GM21576 (cell line): Measurements from ENCODE around the gene STPG3.
A peak's percentile ranks its signal among the peaks of the same experiment; 100 is the strongest.
"Not testable (repeated sequence)": the region's sequence is repeated elsewhere in the genome, so short reads cannot be mapped to it uniquely, and the experiment has no call there.

Experiments
- ATAC-seq: cut with Tn5 transposase; IDR thresholded peaks from one replicate; pipeline ENCODE4 v1.9.1; 2021; ENCODE audit warnings: mild to moderate bottlenecking, moderate library complexity; ENCODE audit not compliant: unreplicated experiment

The STPG3 gene

DNA sequence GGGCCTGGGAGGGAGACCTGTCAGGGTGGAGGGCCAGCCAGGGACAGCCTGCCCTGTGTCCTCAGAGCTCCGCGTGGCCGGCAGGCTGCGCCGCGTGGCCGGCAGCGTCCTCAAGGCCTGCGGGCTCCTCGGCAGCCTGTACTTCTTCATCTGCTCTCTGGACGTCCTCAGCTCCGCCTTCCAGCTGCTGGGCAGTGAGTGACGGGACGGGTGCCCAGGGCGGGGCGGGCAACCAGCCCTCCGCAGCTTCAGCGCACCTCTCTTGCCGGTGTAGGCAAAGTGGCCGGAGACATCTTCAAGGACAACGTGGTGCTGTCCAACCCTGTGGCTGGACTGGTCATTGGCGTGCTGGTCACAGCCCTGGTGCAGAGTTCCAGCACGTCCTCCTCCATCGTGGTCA is 18.6 kb upstream of the STPG3 start:
- ATAC-seq = no peak

DNA sequence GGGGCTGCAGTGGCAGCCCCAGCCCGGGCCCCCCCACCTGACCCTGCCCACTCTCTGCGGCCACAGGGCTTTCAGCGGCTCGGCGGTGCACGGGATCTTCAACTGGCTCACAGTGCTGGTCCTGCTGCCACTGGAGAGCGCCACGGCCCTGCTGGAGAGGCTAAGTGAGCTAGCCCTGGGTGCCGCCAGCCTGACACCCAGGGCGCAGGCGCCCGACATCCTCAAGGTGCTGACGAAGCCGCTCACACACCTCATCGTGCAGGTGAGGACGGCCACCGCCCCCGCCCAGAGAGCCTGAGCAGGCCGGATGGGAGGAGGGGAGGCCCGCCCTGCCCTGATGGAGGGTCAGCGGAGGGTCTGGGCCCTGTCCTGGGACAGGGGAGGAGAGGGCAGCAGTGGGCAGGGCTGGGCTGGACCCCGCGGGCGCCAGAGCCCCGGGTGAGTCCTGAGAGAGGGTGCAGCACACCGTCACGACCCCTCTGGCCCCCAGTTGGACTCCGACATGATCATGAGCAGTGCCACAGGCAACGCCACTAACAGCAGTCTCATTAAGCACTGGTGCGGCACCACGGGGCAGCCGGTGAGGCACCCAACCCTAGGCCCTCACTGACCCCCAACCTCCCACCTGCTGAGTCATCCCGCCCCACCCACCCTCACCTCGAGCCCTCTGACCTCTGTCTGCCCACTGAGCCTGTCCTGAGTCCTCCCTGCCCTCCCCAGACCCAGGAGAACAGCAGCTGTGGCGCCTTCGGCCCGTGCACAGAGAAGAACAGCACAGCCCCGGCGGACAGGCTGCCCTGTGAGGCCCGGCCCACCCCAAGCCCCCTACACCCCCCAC is 17.7 kb upstream of the STPG3 start:
- no peak for ATAC-seq

DNA sequence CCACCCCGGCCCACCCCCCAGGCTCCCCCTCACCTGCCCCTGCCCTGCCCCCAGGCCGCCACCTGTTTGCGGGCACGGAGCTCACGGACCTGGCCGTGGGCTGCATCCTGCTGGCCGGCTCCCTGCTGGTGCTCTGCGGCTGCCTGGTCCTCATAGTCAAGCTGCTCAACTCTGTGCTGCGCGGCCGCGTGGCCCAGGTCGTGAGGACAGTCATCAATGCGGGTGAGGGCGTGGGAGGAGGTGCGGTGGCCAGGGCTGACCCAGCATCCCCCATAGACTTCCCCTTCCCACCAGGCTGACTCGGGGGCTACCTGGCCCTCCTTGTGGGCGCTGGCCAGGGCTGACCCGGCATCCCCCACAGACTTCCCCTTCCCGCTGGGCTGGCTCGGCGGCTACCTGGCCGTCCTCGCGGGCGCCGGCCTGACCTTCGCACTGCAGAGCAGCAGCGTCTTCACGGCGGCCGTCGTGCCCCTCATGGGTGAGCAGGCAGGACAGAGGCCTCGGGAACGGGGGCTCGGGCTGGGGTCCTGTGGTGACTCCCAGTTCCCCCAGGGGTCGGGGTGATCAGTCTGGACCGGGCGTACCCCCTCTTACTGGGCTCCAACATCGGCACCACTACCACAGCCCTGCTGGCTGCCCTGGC is 16.9 kb upstream of the STPG3 start:
- ATAC-seq = no peak

DNA sequence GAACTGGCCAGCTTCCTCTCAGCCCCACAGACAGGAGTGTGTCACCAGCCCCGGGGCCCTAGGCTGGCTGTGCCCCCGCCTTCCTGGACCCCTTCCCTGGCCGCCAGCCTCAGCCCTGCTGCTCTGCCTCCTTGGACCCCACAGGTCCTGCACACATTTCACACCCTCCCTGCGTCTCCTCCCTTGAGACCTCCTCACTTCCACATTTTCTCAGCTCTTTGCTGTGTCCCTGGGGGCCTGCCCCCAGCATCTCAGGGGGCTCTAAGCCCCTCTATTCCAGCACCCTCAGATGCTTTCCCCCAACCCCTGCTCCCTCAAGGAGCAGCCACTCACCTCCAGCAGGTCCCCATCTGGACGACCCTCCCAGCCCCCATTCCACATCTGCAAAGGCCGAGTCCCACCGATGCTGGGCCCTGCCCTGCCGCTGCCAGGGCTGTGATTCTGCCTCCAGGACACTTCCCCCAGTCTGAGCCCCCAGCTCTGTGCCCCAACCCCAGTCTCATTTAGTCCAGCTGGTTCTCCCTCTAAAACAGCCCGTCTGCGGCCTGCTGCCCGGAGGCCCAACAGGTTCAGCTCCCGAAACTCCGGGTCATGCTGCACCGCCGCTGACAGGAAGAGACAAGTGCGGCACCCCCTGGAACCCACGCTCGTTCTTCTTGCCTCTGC is 16.2 kb upstream of the STPG3 start:
- ATAC-seq = no peak

DNA sequence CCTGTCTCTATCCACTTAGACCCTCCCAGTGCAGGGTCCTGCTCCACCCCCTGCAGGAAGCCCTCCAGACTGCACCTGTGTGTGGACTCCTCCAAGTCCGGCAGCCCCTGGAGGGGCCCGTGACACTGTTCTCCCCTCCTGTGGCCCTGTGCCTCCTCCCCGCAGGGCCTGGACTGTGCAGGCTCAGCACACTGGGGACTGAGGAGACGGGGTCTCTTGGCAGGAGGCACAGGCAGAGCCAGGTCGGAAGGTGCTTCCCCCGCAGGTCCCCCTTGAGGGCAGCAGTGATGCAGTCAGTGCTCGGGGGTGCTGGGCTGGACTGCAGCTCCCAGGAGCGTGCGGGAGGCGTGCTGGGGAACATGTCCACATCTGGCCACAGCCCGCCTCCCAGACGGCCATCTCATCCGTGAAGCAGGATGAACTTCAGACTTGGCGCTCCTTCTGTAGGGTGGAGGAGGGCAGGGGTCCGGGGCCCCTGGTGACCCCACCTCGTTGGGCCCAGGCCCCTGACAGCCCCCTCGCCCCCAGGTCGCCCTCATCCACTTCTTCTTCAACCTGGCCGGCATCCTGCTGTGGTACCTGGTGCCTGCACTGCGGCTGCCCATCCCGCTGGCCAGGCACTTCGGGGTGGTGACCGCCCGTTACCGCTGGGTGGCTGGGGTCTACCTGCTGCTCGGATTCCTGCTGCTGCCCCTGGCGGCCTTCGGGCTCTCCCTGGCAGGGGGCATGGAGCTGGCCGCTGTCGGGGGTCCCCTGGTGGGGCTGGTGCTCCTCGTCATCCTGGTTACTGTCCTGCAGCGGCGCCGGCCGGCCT is 15.5 kb upstream of the STPG3 start:
- ATAC-seq = no peak

DNA sequence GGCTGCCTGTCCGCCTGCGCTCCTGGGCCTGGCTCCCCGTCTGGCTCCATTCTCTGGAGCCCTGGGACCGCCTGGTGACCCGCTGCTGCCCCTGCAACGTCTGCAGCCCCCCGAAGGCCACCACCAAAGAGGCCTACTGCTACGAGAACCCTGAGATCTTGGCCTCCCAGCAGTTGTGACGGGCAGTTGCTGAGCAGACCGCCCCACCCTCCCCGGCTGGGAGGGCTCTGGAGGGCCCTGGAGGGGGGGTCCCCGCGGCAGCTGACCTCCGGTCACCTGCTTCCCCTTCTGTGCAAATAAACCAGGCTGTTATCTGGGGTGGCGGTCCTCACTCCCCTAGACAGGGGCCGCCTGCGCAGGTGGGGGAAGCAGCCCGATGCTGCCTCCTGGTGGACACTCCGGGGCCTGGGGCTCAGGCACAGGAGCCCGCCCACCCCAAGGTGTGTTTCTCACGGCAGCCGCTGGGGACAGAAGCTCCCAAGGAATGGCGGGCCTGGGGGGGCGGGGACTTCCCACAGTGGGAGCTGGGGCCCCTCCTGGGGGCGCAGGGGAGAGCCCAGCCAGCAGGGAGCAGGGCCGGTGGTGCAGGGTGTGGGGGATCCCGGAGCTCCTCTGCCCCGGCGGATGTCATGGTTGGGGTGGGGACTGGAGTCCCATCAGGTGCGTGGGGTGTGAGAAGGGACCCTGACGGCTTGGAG is 14.7 kb upstream of the STPG3 start:
- peak; percentile 24 for ATAC-seq

DNA sequence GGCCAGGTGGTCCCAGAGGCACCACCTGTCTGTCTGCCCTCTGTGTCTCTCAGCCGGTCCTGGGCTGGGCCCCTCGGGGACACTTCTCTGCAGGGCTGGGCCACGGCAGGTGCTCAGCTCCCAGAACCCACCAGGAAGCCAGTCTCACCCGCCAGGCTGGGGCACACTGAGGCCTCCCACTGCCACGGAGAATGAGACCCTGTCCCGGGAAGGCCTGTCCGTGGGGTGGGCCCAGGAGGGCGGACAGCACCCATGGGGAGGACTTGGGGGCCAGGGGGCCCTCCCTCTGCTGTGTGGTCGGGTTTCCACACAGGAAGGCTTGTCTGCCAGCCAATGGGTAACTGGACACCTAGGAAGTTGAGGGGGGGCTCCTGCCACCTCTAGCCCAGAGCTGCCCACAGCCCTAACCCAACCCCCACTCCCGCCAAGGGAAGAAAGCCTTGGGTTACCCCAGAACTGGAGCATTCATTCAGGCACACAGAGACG is 14.1 kb upstream of the STPG3 start:
- no peak for ATAC-seq

DNA sequence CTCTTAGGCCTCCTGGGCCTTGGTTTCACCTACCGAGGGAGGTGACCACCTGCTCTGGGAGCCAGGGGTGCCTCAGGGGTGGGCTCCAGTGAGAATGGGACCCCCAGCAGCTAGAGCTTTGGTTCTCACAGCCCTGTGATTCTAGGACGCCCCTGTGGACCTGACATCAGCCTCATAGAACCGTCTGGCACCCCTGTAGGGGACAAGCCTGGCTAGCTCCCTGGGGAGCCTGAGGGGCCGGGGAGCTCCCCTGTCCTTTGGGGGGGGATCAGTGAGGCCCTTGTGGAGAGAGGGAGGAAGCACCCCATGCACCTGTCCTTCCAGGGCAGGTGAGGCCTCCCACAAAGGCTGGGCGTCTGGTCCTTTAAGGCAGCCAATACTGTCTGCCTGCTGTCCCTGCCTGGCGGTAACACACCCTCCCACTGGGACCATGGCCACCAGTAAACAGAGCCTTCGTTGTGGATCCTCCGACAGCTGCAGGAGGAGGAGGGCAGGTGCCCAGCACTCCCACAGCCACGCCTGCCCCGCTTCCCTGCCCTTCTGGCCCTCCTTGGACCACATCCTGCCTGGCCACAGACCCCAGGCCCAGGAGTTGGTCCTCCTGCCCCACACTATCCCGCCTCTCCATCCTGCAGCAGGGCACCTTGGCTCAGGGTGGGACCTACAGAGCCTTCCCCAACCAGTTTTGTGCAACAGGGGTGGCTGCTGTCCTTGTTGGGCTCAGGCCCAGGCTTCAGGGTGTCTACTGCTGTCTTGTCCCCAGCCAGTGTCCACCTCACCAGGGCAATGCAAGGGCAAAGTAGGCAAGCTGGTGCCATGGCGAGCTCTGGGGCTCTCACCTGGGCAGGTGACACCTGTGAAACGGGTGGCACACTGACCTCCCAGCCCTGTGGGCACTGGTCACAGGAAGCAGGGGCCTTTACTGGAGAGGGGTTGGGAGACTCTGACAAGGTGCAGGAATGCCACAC is 13.0 kb upstream of the STPG3 start:
- ATAC-seq = no peak

DNA sequence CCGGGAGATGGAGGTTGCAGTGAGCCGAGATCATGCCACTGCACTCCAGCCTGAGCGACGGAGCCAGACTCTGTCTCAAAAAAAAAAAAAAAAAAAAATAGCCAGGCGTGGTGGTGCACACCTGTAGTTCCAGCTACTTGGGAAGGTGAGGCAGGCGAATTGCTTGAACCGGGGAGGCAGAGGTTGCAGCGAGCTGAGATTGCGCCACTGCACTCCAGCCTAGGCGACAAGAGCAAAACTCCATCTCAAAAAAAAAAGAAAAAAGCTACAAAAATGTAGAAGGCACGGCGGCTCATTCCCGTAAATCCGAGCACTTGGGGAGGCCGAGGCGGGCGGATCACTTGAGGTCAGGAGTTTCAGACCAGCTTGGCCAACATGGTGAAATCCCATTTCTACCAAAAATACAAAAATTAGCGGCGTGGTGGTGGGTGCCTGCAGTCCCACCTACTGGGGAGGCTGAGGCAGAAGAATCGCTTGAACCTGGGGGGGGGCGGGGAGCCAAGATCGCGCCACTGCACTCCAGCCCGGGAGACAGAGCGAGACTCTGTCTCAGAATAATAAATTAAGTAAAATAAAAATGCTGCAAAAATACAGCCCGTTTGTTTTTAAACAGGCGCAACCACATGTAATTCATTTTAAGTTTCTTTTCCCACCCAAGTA is 11.4 kb upstream of the STPG3 start:
- ATAC-seq = not testable (repeated sequence)

DNA sequence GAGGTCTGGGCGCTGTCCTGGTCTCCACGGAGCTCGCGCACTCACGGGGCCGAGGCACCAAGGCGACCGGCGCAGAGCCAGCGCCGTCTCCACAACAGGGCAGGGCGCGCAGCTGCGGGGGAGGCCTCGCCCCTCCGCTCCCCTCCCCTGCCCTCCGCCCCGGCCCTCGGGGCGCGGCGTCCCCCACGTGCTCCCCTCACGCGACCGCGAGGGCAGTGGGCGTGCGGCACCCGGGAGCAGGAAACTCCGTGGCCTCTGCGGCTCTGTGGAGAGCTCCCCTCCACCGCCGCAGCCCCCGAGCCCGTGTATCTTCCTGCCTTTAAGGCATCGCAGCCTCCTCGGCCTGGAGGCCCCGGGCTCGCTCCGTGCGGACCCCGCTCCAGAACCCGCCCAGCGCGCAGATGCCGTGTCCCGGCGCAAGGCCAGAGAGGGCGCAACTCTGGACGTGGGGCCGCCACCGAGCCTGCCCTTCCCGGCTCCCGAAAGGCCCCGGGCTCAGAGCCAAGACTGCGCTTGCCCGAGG is 10.7 kb upstream of the STPG3 start:
- peak; percentile 17 for ATAC-seq

DNA sequence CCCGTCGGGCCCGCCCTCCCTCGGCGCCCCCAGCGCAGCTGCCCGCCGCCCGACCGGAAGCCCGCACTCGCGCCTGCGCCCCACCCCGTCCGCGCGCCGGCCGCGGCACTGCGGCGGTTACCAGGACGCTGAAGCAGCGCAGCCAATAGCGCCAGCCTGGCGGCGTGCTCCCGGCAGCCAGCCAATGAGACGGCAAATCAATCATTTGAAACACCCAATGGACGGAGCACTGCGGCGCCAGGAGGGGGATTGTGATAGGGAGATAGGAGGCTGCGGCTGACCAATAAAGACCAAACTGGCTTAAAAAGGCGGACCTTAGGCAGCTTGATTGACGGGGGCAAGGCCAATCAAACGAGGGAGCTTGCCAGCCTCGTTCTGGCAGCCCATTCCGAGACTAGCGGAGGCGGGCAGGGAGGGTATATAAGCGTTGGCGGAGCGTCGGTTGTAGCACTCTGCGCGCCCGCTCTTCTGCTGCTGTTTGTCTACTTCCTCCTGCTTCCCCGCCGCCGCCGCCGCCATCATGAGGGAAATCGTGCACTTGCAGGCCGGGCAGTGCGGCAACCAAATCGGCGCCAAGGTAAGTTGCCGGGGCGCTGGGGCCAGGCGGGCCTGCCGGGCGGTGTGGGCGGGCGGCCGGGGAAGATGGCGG is 10.1 kb upstream of the STPG3 start, which contains the start of gene TUBB4B:
TSS of gene TUBB4B (plus strand) at position 447 of the 649 bp plus-strand sequence. CDS start at position 521, 74 bp downstream.
- peak; percentile 76 for ATAC-seq

DNA sequence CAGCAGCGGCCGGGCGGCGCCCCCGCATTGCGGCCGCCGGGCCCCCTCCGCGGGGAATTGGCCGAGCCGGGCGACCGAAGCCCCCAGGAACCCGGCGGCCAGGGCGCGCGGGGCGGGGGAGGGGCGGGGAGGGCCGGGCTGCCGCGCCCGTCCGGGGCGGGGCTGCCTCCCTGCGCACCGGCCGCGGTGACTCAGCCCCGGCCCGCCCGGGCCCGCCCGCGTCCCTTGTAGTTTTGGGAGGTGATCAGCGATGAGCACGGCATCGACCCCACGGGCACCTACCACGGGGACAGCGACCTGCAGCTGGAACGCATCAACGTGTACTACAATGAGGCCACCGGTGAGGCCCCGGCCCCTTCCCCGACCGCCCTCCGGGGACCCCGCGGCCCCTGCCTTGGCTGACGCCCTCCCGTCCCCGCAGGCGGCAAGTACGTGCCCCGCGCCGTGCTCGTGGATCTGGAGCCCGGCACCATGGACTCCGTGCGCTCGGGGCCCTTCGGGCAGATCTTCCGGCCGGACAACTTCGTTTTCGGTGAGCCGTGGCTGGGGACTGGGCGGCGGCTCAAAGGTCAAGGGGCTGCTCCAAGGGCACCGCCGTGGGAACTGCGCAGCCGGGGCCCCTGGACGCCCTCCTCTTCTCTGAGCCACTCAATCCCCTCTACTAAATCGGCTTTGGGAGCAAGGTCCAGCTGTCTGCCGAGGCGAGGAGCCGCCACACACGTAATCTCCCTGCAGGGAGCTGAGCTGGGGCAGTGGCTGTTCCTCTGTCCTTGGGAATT is 9.4 kb upstream of the STPG3 start:
- peak; percentile 9 for ATAC-seq

DNA sequence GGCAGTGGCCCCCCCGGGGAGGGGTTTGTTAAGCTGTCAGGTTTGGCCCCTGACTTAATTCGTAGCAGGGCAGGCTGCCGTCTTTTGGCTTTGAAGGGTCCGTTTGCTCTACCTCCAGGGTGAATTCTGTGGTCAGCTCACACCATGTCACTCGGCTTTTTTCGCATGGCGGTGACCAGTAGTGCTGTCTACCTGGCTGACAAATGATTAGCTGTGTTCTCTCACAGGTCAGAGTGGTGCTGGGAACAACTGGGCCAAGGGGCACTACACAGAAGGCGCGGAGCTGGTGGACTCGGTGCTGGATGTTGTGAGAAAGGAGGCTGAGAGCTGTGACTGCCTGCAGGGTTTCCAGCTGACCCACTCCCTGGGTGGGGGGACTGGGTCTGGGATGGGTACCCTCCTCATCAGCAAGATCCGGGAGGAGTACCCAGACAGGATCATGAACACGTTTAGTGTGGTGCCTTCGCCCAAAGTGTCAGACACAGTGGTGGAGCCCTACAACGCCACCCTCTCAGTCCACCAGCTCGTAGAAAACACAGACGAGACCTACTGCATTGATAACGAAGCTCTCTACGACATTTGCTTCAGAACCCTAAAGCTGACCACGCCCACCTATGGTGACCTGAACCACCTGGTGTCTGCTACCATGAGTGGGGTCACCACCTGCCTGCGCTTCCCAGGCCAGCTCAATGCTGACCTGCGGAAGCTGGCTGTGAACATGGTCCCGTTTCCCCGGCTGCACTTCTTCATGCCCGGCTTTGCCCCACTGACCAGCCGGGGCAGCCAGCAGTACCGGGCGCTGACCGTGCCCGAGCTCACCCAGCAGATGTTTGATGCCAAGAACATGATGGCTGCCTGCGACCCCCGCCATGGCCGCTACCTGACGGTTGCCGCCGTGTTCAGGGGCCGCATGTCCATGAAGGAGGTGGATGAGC is 8.6 kb upstream of the STPG3 start:
- ATAC-seq = no peak

DNA sequence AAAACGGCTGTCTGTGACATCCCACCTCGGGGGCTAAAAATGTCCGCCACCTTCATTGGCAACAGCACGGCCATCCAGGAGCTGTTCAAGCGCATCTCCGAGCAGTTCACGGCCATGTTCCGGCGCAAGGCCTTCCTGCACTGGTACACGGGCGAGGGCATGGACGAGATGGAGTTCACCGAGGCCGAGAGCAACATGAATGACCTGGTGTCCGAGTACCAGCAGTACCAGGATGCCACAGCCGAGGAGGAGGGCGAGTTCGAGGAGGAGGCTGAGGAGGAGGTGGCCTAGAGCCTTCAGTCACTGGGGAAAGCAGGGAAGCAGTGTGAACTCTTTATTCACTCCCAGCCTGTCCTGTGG is 7.8 kb upstream of the STPG3 start:
- not testable (repeated sequence) for ATAC-seq

DNA sequence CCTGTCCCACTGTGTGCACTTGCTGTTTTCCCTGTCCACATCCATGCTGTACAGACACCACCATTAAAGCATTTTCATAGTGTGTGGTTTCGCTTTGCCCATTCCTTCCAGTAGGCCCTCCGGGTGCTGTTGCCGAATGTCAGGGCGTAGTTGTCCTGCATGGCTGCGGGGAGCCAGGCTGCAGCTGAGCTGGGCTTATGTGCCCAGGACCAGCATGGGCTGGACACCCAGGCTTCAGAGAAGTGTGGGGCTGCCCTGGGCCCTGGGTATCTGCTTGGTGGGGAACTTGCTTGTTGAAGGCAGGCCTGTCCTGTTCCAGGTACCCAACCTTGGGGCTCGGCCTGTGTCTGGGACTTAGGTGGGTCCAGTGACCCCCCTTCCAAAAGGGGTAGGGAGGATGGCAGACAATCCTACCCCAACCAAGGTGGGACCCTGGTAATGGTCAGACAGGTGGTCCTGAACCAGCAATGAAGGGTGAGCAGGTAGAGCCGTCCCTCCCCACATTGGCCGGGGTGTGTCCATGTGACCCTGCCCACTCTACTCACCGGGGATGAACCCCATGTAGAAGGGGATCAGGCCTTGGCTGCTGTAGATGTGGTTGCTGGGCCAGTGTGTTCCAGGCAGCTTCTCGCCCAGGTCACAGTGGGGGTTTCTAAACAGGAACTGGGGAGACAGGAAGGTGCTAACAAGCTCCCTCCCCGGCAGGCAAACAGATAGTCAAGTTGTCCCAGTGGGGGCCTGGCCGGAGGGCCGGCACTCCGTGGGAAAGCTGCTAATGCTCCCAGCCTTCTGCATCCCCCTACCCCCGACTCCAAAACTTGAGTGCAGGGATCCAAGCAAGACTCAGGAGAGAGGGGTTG is 7.2 kb upstream of the STPG3 start:
- ATAC-seq = no peak
